ENCODE results near the gene NOL3.
A peak's percentile ranks its signal among the peaks of the same experiment; 100 is the strongest.

NOL3 gene

GRCh38 chr16:67194260-67194659, 23.9 kb downstream of the NOL3 start:
- H3K4me3 ChIP-seq (ENCODE audit: low read depth, low read length) = no peak overlapping the region
- DNase-seq (ENCODE audit: low read depth) = no peak
- TF ChIP-seq CTCF (IDR thresholded peaks at IDR 0.05; ENCODE audit: insufficient read depth, low read depth, low read length, missing control alignments) = no peak

- no peak for DNase-seq (ENCODE audit: low read depth)
- no peak overlapping the region for H3K4me3 ChIP-seq (ENCODE audit: low read depth, low read length)
- TF ChIP-seq CTCF (IDR thresholded peaks at IDR 0.05; ENCODE audit: insufficient read depth, low read depth, low read length, missing control alignments) = no peak
Measured at GRCh38 chr16:67195676-67196075, 25.3 kb downstream of the NOL3 start.

- DNase-seq (ENCODE audit: low read depth) = no peak
- TF ChIP-seq CTCF (IDR thresholded peaks at IDR 0.05; ENCODE audit: insufficient read depth, low read depth, low read length, missing control alignments) = no peak
- H3K4me3 ChIP-seq (ENCODE audit: low read depth, low read length) = no peak overlapping the region
Measured at GRCh38 chr16:67196881-67197280, 26.5 kb downstream of the NOL3 start.

- TF ChIP-seq CTCF (IDR thresholded peaks at IDR 0.05; ENCODE audit: insufficient read depth, low read depth, low read length, missing control alignments) = no peak
- H3K4me3 ChIP-seq (ENCODE audit: low read depth, low read length) = no peak overlapping the region
- DNase-seq (ENCODE audit: low read depth) = no peak
Measured at GRCh38 chr16:67197704-67198103, 27.4 kb downstream of the NOL3 start.

- no peak overlapping the region for H3K4me3 ChIP-seq (ENCODE audit: low read depth, low read length)
- DNase-seq (ENCODE audit: low read depth) = no peak
- peak; percentile 33 for TF ChIP-seq CTCF (IDR thresholded peaks at IDR 0.05; ENCODE audit: insufficient read depth, low read depth, low read length, missing control alignments)
Measured at GRCh38 chr16:67198238-67198734, 27.9 kb downstream of the NOL3 start.

GRCh38 chr16:67199011-67199807, 28.9 kb downstream of the NOL3 start, which contains the start of gene ELMO3:
Gene ELMO3, plus strand, starts transcription at chr16:67199131. Its CDS starts 196 bp downstream, at chr16:67199327.
- no peak for TF ChIP-seq CTCF (IDR thresholded peaks at IDR 0.05; ENCODE audit: insufficient read depth, low read depth, low read length, missing control alignments)
- no peak for DNase-seq (ENCODE audit: low read depth)
- no peak within 1 kb of the TSS for H3K4me3 ChIP-seq (ENCODE audit: low read depth, low read length)

Data from GM12865 (cell line).